HG03571 (cell line): ENCODE results near the gene PEX14.

ENCODE experiments used
- ATAC-seq: cut with Tn5 transposase; IDR thresholded peaks from one replicate; pipeline ENCODE4 v1.9.1; 2021; ENCODE audit not compliant: unreplicated experiment

The PEX14 gene

DNA sequence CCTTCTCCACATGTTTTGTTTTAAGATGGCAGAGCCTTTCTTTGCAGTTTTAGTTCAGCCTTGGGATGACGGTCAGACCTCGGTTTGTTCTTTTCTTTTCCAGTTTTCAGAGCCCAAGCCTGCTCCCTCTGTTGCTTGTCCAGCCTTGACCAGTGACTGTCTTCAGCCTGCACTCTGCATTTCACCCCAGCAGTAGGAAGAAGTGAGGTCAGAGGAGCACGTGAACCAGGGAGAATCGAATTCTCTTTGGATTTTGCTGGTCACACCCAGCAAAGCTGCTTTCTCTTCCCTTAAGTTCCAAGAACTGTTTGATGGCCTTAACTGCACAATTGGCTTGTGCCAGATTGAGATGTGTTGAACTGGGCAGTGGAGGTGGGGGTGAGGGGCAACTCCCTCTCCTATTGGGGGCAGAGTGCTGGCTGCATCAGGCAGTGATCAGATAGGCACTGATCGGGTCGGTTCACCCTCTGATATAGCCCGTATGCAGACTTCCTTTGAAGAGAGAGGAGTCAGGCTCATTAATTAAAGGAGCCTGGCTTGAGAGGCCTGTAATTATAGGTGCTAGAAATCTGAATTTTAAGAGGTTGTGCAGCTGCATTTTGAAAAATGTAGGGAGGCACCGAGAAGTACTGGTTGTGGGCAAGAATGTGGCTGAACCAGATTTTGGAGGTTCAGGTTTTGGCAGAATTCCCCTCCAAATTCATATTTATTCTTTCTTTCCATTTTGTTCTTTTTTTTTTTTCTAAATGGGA is 42.4 kb downstream of the PEX14 start:
- no peak for ATAC-seq

DNA sequence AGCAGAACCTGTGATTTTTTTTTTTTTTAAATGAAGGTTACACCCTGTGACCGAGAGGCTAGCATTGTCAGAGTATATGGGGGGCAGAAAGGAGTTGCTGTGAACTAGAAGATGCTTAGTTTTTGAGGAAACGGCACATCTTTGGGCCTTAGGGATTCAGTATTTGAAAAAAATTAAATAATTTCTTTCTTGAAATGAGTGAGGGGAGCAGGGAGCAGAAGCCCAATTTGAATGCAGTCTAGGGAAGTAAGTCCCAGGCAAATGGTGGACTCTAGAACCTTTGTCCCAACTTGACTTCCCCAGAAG is 42.9 kb downstream of the PEX14 start:
- ATAC-seq = no peak

DNA sequence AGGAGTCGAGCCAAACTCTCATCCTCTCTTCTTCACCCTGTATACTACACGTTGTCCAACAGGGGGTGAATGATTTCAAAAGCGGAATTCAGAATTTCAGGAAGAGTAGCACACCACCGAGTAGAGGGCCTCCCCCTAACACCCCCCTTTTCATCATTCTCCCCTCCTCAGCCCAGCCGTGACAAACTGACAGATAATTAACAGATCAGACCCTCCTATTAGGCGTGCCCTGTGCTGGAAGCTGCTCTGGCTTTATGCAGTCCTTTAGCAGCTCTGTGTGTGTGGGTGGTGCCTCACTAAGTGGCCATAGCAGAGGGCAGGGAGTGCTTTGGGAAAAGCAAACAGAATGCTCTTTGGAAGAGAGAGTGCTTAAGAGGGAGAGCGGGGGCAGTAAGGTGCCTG is 44.3 kb downstream of the PEX14 start:
- no peak for ATAC-seq

DNA sequence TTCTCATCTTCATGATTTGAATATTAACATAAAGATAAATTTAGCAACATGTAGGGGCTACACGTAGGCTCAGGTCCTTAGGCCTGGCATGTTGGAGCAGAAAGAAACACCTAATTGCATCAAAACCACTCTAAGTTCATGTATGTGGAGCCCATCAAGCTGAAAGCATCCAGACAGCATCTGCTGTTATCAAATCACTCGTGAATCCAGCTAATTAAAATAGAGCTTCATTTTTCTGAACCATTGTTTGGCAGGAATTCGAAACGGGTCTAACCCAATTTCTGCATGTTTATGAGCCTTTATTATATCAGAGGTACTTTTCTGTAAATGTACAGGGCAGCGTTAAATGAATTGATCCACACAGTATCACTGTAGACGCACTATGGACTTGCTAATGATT is 45.7 kb downstream of the PEX14 start:
- ATAC-seq = no peak

DNA sequence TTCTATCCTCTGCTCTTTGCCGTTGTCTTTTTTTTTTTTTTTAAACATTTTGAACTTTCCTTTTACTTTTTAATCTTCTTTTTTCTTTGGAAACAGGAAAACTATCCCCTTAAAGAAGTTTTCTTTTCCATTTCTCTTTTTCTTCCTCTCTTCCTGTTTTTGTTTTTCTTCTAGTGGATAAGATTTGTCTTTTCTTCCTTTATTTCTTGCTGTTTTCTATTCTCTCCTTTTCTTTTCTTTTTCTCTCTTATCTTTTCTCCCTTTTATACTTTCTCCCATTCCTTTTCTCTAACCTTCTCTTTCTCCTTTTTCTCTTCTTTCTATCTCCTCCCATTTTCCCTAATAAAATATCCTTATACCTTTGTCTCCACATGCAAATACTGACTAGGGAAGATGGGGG is 46.2 kb downstream of the PEX14 start:
- ATAC-seq = no peak

DNA sequence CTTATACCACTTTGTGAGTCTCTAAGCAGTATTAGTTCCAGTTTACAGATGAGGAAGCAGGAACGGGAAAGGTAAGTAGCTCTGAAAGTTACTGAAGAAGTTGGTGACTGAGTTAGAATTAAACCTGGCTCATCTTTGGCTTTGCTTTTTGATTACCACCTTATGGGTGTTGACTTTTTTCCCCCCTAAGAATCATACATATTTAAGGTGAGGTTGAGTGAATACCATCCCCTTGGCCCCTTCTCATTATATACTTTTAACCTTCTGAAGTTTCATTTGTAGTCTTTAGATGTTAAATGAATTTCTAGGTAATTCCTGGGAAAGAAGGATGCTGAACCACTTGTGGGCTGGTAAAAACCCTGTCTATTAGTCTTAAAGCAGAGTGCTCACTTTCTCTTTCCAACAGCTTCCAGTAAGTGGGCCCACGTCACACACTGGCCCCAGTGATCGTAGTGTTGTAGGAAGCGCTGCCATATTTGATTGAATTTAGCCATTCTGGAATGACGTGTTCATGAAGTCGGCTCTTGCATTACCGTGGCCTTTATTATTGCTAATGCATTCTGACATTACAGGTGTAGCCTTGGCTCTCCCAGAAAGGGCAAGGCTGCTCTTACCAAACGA is 46.9 kb downstream of the PEX14 start:
- ATAC-seq = no peak

DNA sequence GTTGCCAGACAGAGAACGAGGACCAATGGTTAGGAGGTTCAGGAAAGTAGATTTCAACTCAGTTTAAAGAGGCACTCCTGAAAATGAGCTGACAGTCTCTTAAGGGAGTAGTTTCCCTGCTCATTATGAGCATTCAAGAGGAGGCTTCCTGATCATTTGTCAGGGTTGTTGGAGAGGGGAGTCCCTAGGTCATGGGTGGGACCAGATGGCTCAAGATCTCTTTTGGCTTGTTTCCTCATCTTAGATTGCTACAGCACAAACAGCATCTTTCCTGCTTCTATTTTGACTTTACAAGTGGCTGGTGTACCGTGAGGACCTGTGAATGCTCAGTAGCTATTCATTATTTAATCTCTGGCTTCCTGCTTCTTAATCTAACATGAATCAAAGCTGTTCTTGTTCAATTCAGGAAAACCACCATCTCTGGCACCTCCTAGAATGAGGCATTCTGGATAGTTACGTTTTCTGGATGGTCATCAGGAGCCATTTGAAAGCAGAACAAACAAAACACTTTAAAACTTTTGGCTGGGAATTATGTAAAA is 47.6 kb downstream of the PEX14 start:
- no peak for ATAC-seq

DNA sequence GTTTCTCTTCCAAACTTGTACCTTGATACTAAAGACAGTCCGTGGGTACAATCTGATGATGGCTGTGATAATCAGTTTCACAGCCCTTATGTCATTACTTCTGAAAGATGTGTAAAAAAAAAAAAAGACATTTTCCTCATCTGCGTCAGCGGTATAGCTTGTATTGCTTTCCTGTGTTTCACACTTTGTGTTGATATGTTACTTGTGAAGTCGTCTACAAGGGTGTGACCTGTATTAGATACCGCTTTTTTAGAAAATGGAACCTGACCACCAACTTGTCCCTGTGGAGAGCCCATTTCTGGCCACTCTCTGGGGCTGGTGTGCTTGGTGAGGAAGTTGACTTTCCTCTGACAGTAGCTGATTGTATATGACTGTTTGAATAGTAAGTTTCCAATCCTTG is 50.5 kb downstream of the PEX14 start:
- no peak for ATAC-seq

DNA sequence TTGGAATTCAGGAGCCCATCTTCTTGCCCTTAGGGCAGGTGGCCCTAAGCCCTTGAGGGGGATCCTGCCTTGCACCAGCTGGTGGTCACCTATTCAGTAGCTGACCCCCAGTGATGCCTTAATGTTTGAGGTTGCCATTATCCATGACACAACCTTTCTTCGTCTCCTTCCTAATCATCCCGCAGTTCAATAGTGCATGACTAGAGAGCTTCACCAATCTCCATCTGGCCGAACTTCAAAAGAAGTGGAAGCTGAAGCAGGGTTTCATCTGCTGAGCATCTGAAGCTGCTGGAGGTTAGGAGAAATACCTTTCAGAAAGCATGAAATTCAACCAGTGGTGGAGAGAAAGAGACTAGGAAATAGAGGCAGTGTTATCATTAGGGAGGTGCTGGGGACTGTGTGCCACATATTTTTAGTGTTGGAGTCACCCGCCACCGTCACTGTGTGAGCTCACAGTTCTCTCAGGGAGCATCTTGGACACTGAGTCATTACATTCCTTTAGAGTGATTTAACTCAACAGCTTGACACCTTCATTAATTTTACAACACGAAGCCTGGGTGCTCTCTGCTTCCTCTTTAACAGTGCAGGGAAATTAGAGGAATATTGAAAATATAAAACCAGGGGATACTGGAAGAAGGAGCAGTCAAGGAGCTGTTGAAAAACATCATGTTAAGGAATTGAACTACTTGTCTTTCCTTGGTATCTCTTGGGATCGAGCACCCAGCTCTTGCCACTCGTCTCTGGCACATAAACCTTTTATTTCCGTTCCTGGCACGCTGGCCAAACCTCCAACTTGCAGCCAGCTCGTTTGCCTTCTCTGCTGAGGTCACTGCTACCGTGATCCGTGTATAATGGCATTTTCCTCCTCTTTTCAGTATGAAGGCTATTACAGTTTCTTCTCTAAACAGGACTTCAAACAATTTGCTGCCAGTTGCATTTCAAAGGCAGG is 53.6 kb downstream of the PEX14 start:
- no peak for ATAC-seq

DNA sequence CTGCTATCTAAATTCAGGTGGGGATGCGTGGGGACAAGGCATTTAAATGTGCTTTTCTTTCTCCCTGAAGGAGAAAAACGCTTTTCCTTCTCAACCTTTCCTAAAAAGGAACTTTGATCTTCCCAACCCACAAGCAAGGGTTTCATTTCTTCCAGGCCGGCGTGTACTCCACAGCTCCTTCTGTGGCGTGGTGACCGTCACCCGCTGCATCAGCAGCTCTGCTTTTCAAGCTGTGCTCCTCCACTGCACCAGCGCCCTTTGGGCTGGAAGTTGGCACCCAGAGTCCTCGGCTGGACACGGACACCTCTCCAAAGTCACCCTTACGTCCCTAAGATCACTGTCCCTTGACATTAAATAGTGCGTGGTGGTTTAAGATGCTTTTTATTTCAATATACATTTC is 54.3 kb downstream of the PEX14 start:
- no peak for ATAC-seq

DNA sequence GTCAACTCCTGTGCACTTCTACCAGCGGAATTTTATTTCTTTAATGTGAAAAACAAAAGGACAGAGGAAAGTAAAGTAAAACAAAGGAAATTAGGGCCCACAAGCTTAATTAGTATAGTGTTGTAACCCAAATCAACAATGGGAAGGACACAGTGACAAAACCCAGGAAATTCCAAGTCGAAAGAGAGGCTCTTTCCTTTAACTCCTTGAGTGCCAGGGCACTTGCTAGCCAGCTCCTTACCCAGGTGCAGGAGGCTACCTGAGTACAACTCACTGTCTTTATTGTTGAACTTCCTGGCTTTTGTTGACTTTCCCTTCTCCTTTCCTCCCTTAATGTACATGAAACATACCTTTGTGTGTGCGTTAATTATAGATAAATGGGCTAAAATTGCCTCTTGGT is 55.0 kb downstream of the PEX14 start:
- no peak for ATAC-seq

DNA sequence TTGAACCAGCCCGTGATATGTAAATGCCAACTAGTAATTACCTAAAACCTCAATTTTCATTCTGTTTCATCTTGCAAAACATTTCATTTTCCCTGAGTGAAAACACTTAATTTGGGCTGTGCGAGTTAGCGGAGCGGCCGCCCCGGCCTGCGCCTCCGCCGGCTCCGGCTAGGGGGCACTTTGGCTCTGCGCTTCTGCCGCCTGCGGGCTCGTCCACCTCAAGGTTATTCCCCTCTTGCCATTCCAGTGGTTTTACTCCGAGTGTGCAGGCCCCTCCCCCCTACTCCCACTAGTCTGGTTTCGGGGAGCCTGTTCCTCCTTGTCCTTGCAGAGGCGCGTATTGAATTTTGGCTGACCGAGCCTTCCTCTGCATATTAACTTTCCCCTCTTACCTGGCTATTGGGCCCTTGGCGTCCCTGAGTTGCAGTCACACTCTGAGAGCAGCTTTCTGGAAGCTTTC is 55.6 kb downstream of the PEX14 start:
- ATAC-seq = no peak

DNA sequence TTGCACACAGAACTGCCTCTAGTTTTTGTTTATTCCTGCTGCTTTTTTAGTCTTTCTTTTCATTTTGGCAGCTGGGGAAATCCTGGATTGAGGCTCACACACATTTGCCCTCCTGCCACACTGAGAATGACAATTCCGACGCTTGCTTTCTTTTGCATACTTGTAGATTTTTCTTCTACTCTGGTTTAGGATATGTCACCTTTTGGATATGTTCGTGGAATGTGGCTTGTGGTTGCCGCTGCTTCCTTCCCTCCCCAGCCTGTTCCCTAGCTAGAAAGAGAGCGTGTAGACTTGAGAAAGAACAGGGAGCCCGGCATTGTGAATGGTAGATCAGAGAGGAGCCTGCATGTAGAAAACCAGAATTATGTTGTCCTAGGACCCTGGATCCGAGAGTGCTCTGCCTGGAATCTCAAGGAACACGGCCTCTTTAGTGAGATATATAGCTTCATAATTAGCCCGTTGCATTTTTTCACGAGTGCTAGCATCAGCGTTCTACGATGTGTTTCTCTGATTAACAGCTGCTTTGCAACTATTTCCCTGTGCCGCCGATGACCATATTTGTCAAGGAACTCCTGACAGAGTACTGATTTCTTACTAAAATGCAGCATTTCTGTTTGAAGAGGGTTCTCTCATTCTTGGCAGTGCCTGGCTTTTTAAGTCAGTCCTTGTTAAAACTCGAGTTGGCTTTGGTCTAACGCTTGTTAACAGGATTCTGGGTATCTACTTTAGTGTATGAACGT is 56.2 kb downstream of the PEX14 start:
- no peak for ATAC-seq

DNA sequence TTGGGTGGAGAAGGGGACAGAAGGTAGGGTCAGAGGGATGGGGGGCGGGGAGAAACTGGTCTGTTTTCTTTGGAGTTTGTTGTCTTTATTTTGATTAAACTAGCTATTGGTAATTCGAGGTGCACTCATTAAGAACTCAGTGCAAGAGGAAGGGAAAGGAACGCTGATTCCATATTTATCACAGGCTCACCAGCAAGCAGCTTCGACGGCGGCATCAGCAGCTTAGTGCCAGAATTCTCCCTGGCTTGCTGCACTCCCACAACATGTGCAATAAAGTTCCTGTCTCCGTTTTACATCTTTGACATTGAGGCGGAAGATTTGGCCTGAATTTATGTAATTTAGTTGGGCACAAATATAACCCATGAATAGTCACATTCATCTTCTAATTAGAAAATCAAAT is 57.6 kb downstream of the PEX14 start:
- ATAC-seq = no peak

DNA sequence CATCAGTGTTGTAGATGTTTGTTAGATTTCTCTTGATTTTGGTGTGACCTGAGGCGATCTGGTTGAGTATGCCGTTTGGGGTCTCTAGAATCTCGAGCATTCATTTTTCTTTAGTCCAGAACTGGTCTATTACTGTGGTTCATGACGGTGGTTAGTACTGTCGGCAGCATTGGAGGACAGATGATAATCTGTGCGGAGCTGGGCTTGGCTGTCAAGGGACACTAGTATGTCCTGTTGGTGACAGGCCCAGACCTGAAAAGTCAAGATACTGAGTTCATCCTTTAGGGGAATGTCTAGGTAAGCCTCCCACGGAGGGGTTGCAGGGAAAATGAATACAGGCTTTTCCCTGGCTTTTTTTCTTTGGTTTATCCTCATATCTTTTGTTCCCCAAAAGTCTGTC is 59.8 kb downstream of the PEX14 start:
- ATAC-seq = no peak

DNA sequence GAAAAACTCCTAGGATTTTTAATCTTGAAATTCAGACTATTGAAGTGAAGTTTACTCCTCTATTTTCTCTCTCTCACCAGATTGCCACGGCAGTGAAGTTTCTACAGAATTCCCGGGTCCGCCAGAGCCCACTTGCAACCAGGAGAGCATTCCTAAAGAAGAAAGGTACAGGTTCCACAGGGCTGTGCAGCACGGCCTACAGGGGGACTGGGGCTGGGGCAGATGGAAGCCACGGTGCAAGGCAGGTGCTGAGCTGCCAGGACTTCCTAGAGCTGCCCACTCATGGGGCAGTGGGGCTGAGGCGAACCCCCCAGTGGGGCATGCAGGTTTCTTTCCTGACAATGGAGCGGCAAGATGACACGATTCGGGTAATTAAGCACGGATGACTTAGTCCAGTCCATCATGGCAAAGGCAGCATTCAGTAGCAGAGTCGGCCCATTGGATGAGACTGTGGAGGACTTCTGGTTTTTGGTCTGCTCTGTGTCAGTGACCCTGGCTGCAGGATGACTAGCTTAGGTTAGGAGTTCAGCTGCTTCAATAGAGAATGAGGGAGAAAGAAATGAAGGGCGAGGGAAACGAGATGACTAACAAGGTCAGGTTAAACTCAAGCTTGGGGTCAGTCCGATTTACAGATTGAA is 61.5 kb downstream of the PEX14 start:
- no peak for ATAC-seq

DNA sequence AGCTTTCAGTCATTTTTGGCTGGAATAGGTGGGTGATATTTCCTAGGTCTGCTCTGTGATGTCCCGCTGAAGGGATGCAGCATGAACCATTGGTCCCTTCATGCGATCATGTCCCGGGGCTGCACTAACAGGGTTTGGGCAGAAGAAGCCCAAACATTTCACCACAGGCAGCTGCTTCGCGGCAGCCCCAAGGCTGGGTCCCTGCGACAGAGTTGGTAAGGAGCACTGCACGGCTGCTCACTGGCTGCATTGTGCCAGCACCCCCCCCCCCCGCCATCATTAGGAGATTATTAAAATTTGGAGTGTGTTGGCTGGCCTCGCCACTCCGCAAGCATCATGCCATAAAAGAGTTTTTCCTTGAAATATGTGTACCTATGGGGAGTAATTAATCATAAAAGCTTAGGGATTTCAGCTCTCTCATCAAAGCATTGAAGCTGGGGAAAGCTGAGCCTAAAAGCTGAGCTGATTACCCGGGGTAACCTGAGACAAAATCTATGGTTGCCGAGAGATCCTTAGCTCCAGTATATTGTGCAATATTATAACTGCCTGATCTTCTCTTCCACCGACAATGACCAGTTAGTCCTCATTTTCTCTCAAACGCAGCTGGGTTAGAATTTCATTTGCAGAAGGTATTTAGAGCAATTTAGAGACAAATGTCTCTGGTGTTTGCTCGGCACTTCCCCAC is 62.5 kb downstream of the PEX14 start:
- ATAC-seq = no peak

DNA sequence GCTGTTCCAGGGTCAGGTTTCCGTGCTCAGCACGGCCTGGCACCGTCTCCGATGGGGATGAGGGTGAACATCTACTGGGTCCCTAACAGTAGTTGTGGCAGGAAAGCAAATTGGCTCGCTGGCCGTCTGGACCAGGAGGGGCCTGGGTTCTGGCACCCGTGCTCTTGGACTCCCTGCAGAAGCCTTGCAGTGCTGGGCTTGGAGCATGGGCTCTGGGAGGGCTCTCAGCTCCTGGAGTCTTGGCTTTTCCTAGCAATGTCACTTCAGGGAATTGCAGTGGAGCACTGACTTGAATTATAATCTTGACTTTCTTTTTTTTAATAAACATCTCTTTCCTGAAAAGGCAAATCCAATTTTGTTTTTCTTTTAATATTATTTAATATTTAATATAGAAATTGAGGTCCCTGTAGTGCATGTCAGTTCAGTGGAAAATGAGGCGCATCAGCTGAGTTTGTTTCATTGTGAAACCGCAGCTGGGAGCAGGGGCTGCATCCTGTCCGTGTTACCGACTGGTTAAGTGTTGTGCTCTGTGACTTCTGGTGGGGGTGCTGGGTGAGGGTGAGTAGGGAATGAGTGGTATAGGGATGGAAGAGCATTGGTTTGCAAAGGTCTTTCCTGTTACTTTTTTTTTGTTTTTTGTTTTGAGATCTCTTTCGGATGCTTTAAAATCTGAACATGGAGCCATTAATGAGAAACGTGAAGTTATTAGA is 64.1 kb downstream of the PEX14 start:
- no peak for ATAC-seq

DNA sequence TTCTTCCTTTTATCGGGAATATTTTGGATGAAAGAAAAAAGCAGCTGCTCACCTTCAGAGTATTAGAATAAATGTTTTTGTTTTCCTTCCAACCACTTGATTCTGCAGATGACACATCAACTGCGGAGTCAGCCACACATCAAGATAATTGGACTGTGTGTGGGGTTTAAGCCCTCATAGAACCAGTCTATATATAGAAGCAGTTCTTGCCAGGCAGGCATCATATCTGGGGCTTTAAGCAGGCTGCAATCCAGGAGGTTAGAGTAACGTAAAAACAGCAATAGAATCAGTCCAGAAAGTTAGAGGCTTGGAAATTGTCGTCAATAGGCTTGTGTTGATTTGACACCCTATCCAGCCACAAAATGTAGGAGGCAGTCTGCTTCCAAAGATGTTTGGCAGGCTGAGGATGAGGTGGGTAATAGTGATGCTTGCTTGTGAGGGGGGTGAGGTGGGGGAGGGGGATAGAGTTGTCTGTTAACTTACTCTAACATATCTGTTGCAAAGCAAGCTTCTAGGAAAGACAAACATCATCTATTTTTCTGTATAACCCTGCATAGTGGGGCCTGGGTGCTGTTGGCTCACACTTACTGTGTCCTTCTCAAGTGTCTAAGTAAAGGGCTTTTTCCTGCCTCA is 64.8 kb downstream of the PEX14 start:
- no peak for ATAC-seq
